Measurements from ENCODE around the gene THSD4.
"Not testable (repeated sequence)": the region's sequence is repeated elsewhere in the genome, so short reads cannot be mapped to it uniquely, and the experiment has no call there.

THSD4 gene

GRCh38 chr15:71301958-71302621, 186.8 kb downstream of the THSD4 start:
- no peak for DNase-seq

- no peak for DNase-seq
Measured at GRCh38 chr15:71302861-71303410, 187.7 kb downstream of the THSD4 start.

- no peak for DNase-seq
Measured at GRCh38 chr15:71303977-71304376, 188.7 kb downstream of the THSD4 start.

- DNase-seq, result no peak
Measured at GRCh38 chr15:71304681-71305080, 189.4 kb downstream of the THSD4 start.

- DNase-seq, result no peak
Measured at GRCh38 chr15:71306538-71306937, 191.3 kb downstream of the THSD4 start.

GRCh38 chr15:71312194-71312708, 197.0 kb downstream of the THSD4 start:
- no peak for DNase-seq

- DNase-seq, result no peak
Measured at GRCh38 chr15:71312731-71313460, 197.6 kb downstream of the THSD4 start.

GRCh38 chr15:71313806-71314205, 198.5 kb downstream of the THSD4 start:
- DNase-seq, result no peak

- DNase-seq, result no peak
Measured at GRCh38 chr15:71314956-71315537, 199.8 kb downstream of the THSD4 start.

GRCh38 chr15:71316911-71317310, 201.6 kb downstream of the THSD4 start:
- DNase-seq, result no peak

- DNase-seq, result not testable (repeated sequence)
Measured at GRCh38 chr15:71319424-71319823, 204.2 kb downstream of the THSD4 start.

- DNase-seq, result no peak
Measured at GRCh38 chr15:71319935-71320334, 204.7 kb downstream of the THSD4 start.

GRCh38 chr15:71323082-71323481, 207.8 kb downstream of the THSD4 start:
- no peak for DNase-seq

GRCh38 chr15:71323584-71323983, 208.3 kb downstream of the THSD4 start:
- DNase-seq, result no peak

- DNase-seq, result no peak
Measured at GRCh38 chr15:71325481-71325880, 210.2 kb downstream of the THSD4 start.

- no peak for DNase-seq
Measured at GRCh38 chr15:71328453-71328852, 213.2 kb downstream of the THSD4 start.

- no peak for DNase-seq
Measured at GRCh38 chr15:71329041-71329440, 213.8 kb downstream of the THSD4 start.

- no peak for DNase-seq
Measured at GRCh38 chr15:71329497-71330260, 214.4 kb downstream of the THSD4 start.

GRCh38 chr15:71330638-71331162, 215.4 kb downstream of the THSD4 start:
- DNase-seq, result no peak

GRCh38 chr15:71331173-71331572, 215.9 kb downstream of the THSD4 start:
- DNase-seq, result no peak

- DNase-seq, result no peak
Measured at GRCh38 chr15:71332431-71333004, 217.2 kb downstream of the THSD4 start.

GRCh38 chr15:71333136-71333700, 217.9 kb downstream of the THSD4 start:
- DNase-seq, result no peak
